ENCODE results near the gene MSH2. TPM values are rescaled to one million over a fixed set of nuclear protein-coding genes. Genes with fewer than 3 reads are reported as not detected.

Gene MSH2
- total RNA-seq, 2 donors from 2014 or later = 126 to 135 TPM

- Histone ChIP-seq H3K36me3 (ENCODE audit: control insufficient read depth, insufficient read depth, low read length) (peaks cover 75% of the 10 kb centered on the region), H3K9ac (ENCODE audit: extremely low read depth, low read length, poor library complexity, severe bottlenecking) (no peak overlapping the region), H3K27ac (ENCODE audit: low read depth, low read length) (no peak overlapping the region), H3K9me3 (ENCODE audit: control insufficient read depth, low read length) (no peaks in the 10 kb centered on the region), H3K4me3 (ENCODE audit: low read length) (no peak overlapping the region), H3K4me1 (ENCODE audit: control insufficient read depth, insufficient read depth, low read length) (no peaks in the 10 kb centered on the region), H3K27me3 (ENCODE audit: control insufficient read depth, insufficient read depth, low read length, poor library complexity, severe bottlenecking) (no peaks in the 10 kb centered on the region)
- H3K27me3 Mint-ChIP-seq (ENCODE audit: insufficient read depth) = no peaks in the 10 kb centered on the region
- H3K9me3 Mint-ChIP-seq = peaks cover 13% of the 10 kb centered on the region
- no peak for TF ChIP-seq CTCF (conservative IDR thresholded peaks at IDR 0.05)
- DNase-seq = no peak
- peaks cover 69% of the 10 kb centered on the region for H3K36me3 Mint-ChIP-seq (ENCODE audit: low read depth)
- 94 to 95% methylated on average over 3 of the region's 3 CpGs for WGBS, 2 experiments (ENCODE audit: insufficient coverage in 1 of 2, insufficient read length in 1 of 2)
- no peak overlapping the region for H3K4me3 Mint-ChIP-seq
- no peak overlapping the region for H3K27ac Mint-ChIP-seq
- peaks cover 1% of the 10 kb centered on the region for H3K4me1 Mint-ChIP-seq
These were observed 35.1 kb downstream of the MSH2 start for GRCh38 chr2:47438106-47438505.

GRCh38 chr2:47438783-47439182, 35.8 kb downstream of the MSH2 start:
- Histone ChIP-seq H3K4me1 (ENCODE audit: control insufficient read depth, insufficient read depth, low read length) (no peaks in the 10 kb centered on the region), H3K27me3 (ENCODE audit: control insufficient read depth, insufficient read depth, low read length, poor library complexity, severe bottlenecking) (no peaks in the 10 kb centered on the region), H3K36me3 (ENCODE audit: control insufficient read depth, insufficient read depth, low read length) (peaks cover 80% of the 10 kb centered on the region), H3K27ac (ENCODE audit: low read depth, low read length) (no peak overlapping the region), H3K4me3 (ENCODE audit: low read length) (no peak overlapping the region), H3K9me3 (ENCODE audit: control insufficient read depth, low read length) (no peaks in the 10 kb centered on the region), H3K9ac (ENCODE audit: extremely low read depth, low read length, poor library complexity, severe bottlenecking) (no peak overlapping the region)
- WGBS, 2 experiments (ENCODE audit: insufficient coverage in 1 of 2, insufficient read length in 1 of 2) = 90 to 100% methylated on average over 1 to 2 of the region's 2 CpGs
- H3K4me3 Mint-ChIP-seq = no peak overlapping the region
- no peaks in the 10 kb centered on the region for H3K27me3 Mint-ChIP-seq (ENCODE audit: insufficient read depth)
- no peak for DNase-seq
- no peak overlapping the region for H3K27ac Mint-ChIP-seq
- H3K4me1 Mint-ChIP-seq = peaks cover 4% of the 10 kb centered on the region
- H3K36me3 Mint-ChIP-seq (ENCODE audit: low read depth) = peaks cover 74% of the 10 kb centered on the region
- no peak for TF ChIP-seq CTCF (conservative IDR thresholded peaks at IDR 0.05)
- peaks cover 13% of the 10 kb centered on the region for H3K9me3 Mint-ChIP-seq

- Mint-ChIP-seq H3K27me3 (ENCODE audit: insufficient read depth) (no peaks in the 10 kb centered on the region), H3K27ac (no peak overlapping the region)
These were observed 48.8 kb downstream of the MSH2 start for GRCh38 chr2:47451790-47452189.

More at GRCh38 chr2:47451790-47452189, 48.8 kb downstream of the MSH2 start:
- Histone ChIP-seq H3K36me3 (ENCODE audit: control insufficient read depth, insufficient read depth, low read length) (peaks cover 79% of the 10 kb centered on the region), H3K9ac (ENCODE audit: extremely low read depth, low read length, poor library complexity, severe bottlenecking) (no peak overlapping the region), H3K4me1 (ENCODE audit: control insufficient read depth, insufficient read depth, low read length) (no peaks in the 10 kb centered on the region), H3K9me3 (ENCODE audit: control insufficient read depth, low read length) (peaks cover 10% of the 10 kb centered on the region), H3K4me3 (ENCODE audit: low read length) (no peak overlapping the region), H3K27ac (ENCODE audit: low read depth, low read length) (no peak overlapping the region), H3K27me3 (ENCODE audit: control insufficient read depth, insufficient read depth, low read length, poor library complexity, severe bottlenecking) (no peaks in the 10 kb centered on the region)
- no peak for DNase-seq
- H3K4me1 Mint-ChIP-seq = no peaks in the 10 kb centered on the region
- peaks cover 83% of the 10 kb centered on the region for H3K36me3 Mint-ChIP-seq (ENCODE audit: low read depth)
- H3K4me3 Mint-ChIP-seq = no peak overlapping the region
- no peak for TF ChIP-seq CTCF (conservative IDR thresholded peaks at IDR 0.05)
- H3K9me3 Mint-ChIP-seq = peaks cover 2% of the 10 kb centered on the region
